ENCODE results near the gene EEFSEC. TPM values are rescaled to one million over a fixed set of nuclear protein-coding genes. Genes with fewer than 3 reads are reported as not detected.

Gene EEFSEC
- total and polyA plus RNA-seq, 2 experiments from 2014 or later = 10.1 to 16.2 TPM

GRCh38 chr3:128197855-128198254, 44.6 kb downstream of the EEFSEC start:
- Histone ChIP-seq H3K4me1 (ENCODE audit: insufficient read depth) (peaks cover 39% of the 10 kb centered on the region), H3K9me2 (ENCODE audit: insufficient read depth) (no peaks in the 10 kb centered on the region), H3K4me2 (peak overlapping the region; percentile 39; the same call in 1 of the 2 replicates), H3F3A (replicated peaks; ENCODE audit: low read depth) (no peaks in the 10 kb centered on the region), H3K36me3 (ENCODE audit: insufficient read depth) (no peaks in the 10 kb centered on the region), H4K20me1 (replicated peaks; ENCODE audit: insufficient read depth) (0 out of 2 replicates have a peak, but pooled peaks cover 5% of the 10 kb centered on the region), H3K4me3 (no peak overlapping the region), H3K27ac (ENCODE audit: low read depth) (no peak overlapping the region), H3K79me2 (replicated peaks; ENCODE audit: insufficient read depth) (0 out of 2 replicates have a peak, but pooled peaks cover 4% of the 10 kb centered on the region), H2AFZ (no peak overlapping the region), H3K27me3 (ENCODE audit: insufficient read depth) (no peaks in the 10 kb centered on the region)
- no peaks in the 10 kb centered on the region for H3K36me3 Mint-ChIP-seq (ENCODE audit: low read depth)
- H3K4me3 Mint-ChIP-seq = no peak overlapping the region
- H3K9me3 Mint-ChIP-seq = no peaks in the 10 kb centered on the region
- H3K4me1 Mint-ChIP-seq = peaks cover 49% of the 10 kb centered on the region
- TF ChIP-seq ZNF331 (CRISPR knock-in tag; IDR thresholded peaks at IDR 0.05; ENCODE audit: low read depth) (no peak), JUNB (IDR thresholded peaks at IDR 0.05; ENCODE audit: unreplicated experiment) (no peak), EZH2 (IDR thresholded peaks at IDR 0.05; ENCODE audit: low read depth, unreplicated experiment) (no peak), STAT1 (IDR thresholded peaks at IDR 0.05; ENCODE audit: unreplicated experiment) (no peak), EZH2phosphoT487 (IDR thresholded peaks at IDR 0.05; ENCODE audit: unreplicated experiment) (no peak), POLR2AphosphoS5 (IDR thresholded peaks at IDR 0.05; ENCODE audit: low read depth) (no peak), REST (IDR thresholded peaks at IDR 0.05; ENCODE audit: unreplicated experiment) (no peak), NANOG (IDR thresholded peaks at IDR 0.05; ENCODE audit: borderline replicate concordance) (no peak), CREB1 (CRISPR knock-in tag; IDR thresholded peaks at IDR 0.05; ENCODE audit: low read depth) (no peak), ZNF114 (CRISPR knock-in tag; IDR thresholded peaks at IDR 0.05) (no peak), CTCF (conservative IDR thresholded peaks at IDR 0.05; ENCODE audit: low read depth in 2 of 2) (no peak), ZNF462 (CRISPR knock-in tag; IDR thresholded peaks at IDR 0.05) (no peak), ETS1 (IDR thresholded peaks at IDR 0.05) (no peak)
- ATAC-seq = no peak
- H3K27me3 Mint-ChIP-seq (ENCODE audit: insufficient read depth, low read depth, poor library complexity) = no peaks in the 10 kb centered on the region
- DNase-seq (ENCODE audit: low spot score) = no peak
- no peak overlapping the region for H3K27ac Mint-ChIP-seq
